H9 (cell line): ENCODE measurements around the gene KEAP1. TPM values are rescaled to one million over a fixed set of nuclear protein-coding genes. Genes with fewer than 3 reads are reported as not detected.

Source experiments
- DNase-seq: peaks from one replicate; pipeline ENCODE4 v3.0.0-alpha.2; 2017
- H2AFZ ChIP-seq: one replicate; pipeline ENCODE4 v1.6.1; 2013; ENCODE audit warnings: mild to moderate bottlenecking, low read length, control low read depth, moderate library complexity
- H2AK5ac ChIP-seq: 2 replicates; pipeline ENCODE4 v1.6.1; 2013; ENCODE audit warnings: low read length, control low read depth, mixed read lengths; ENCODE audit not compliant: insufficient read length
- H2BK120ac ChIP-seq: one replicate; pipeline ENCODE4 v1.6.1; 2013; ENCODE audit warnings: low read depth, mild to moderate bottlenecking, low read length, control low read depth, inconsistent platforms; ENCODE audit not compliant: poor library complexity, severe bottlenecking
- H2BK12ac ChIP-seq: 2 replicates; pipeline ENCODE4 v1.6.1; 2013; ENCODE audit warnings: low read length, control low read depth, mixed read lengths, low read depth; ENCODE audit not compliant: insufficient read length
- H2BK15ac ChIP-seq: 2 replicates; pipeline ENCODE4 v1.6.1; 2013; ENCODE audit warnings: low read depth, low read length, control low read depth
- H2BK20ac ChIP-seq: one replicate; pipeline ENCODE4 v1.6.1; 2013; ENCODE audit warnings: low read depth, mild to moderate bottlenecking, low read length, control low read depth, inconsistent platforms; ENCODE audit not compliant: poor library complexity, severe bottlenecking
- H2BK5ac ChIP-seq: 2 replicates; pipeline ENCODE4 v1.6.1; 2013; ENCODE audit warnings: low read length, control low read depth, mixed read lengths; ENCODE audit not compliant: insufficient read length
- H3K14ac ChIP-seq: 2 replicates; pipeline ENCODE4 v1.6.1; 2013; ENCODE audit warnings: low read length, control low read depth; ENCODE audit not compliant: insufficient read depth
- H3K18ac ChIP-seq: 2 replicates; pipeline ENCODE4 v1.6.1; 2013; ENCODE audit warnings: low read depth, mild to moderate bottlenecking, mixed read lengths, low read length, control low read depth; ENCODE audit not compliant: insufficient read length
- H3K23ac ChIP-seq: 2 replicates; pipeline ENCODE4 v1.6.1; 2013; ENCODE audit warnings: low read length, control low read depth, mixed read lengths, low read depth; ENCODE audit not compliant: insufficient read length
- H3K23me2 ChIP-seq: 2 replicates; pipeline ENCODE4 v1.6.1; 2013; ENCODE audit warnings: low read depth, mild to moderate bottlenecking, mixed read lengths, low read length, control low read depth; ENCODE audit not compliant: insufficient read length, poor library complexity, severe bottlenecking
- H3K27ac ChIP-seq: 2 replicates; pipeline ENCODE4 v1.5.1; 2013; ENCODE audit warnings: low read length, control low read depth, mixed read lengths, low read depth; ENCODE audit not compliant: insufficient read length
- H3K27me3 ChIP-seq: 2 replicates; pipeline ENCODE4 v1.6.1; 2013; ENCODE audit warnings: low read length, control low read depth, inconsistent platforms; ENCODE audit not compliant: insufficient read depth
- H3K4ac ChIP-seq: 2 replicates; pipeline ENCODE4 v1.6.1; 2013; ENCODE audit warnings: low read depth, mild to moderate bottlenecking, control low read depth, inconsistent platforms, low read length, moderate library complexity
- H3K4me1 ChIP-seq: 2 replicates; pipeline ENCODE4 v1.6.1; 2013; ENCODE audit warnings: low read length, control low read depth, inconsistent platforms; ENCODE audit not compliant: insufficient read depth
- H3K4me2 ChIP-seq: 2 replicates; pipeline ENCODE4 v1.6.1; 2013; ENCODE audit warnings: low read length, control low read depth, mixed read lengths; ENCODE audit not compliant: insufficient read length, insufficient read depth
- H3K56ac ChIP-seq: 2 replicates; pipeline ENCODE4 v1.6.1; 2013; ENCODE audit warnings: low read depth, mild to moderate bottlenecking, mixed read lengths, low read length, control low read depth; ENCODE audit not compliant: insufficient read length
- H3K79me1 ChIP-seq: 2 replicates; pipeline ENCODE4 v1.6.1; 2013; ENCODE audit warnings: low read depth, mild to moderate bottlenecking, moderate library complexity, low read length, control low read depth, inconsistent platforms; ENCODE audit not compliant: insufficient read depth, poor library complexity, severe bottlenecking
- H3K79me2 ChIP-seq: 2 replicates; pipeline ENCODE4 v1.6.1; 2013; ENCODE audit warnings: low read length, control low read depth, inconsistent platforms; ENCODE audit not compliant: insufficient read depth
- H3K9ac ChIP-seq: 2 replicates; pipeline ENCODE4 v1.6.1; 2013; ENCODE audit warnings: low read length, control low read depth, mixed read lengths; ENCODE audit not compliant: insufficient read length; ENCODE audit errors: extremely low read depth
- H3K9me3 ChIP-seq: one replicate; pipeline ENCODE4 v1.6.1; 2013; ENCODE audit warnings: low read depth, low read length, inconsistent platforms; ENCODE audit not compliant: control insufficient read depth
- H3T11ph ChIP-seq: one replicate; pipeline ENCODE4 v1.6.1; 2013; ENCODE audit warnings: mild to moderate bottlenecking, low read length, control low read depth, inconsistent platforms
- H4K20me1 ChIP-seq: one replicate; pipeline ENCODE4 v1.6.1; 2013; ENCODE audit not compliant: control insufficient read depth, insufficient read length, insufficient read depth
- H4K5ac ChIP-seq: 2 replicates; pipeline ENCODE4 v1.6.1; 2013; ENCODE audit warnings: low read depth, mild to moderate bottlenecking, mixed read lengths, low read length, control low read depth; ENCODE audit not compliant: insufficient read length
- H4K8ac ChIP-seq: replicated peaks from 2 replicates; pipeline ENCODE4 v1.6.1; 2013; ENCODE audit warnings: low read length, control low read depth, mixed read lengths, low read depth; ENCODE audit not compliant: insufficient read length
- H4K91ac ChIP-seq: 2 replicates; pipeline ENCODE4 v1.6.1; 2013; ENCODE audit warnings: low read depth, mild to moderate bottlenecking, moderate library complexity, mixed read lengths, low read length, control low read depth; ENCODE audit not compliant: insufficient read length
- H3K27ac Mint-ChIP-seq, 3 experiments: 2 replicates in 2 of 3; 3 replicates in 1 of 3; pipeline ENCODE4 v1.8.0; 2020 to 2021; ENCODE audit warnings: mixed read lengths in 3 of 3, mild to moderate bottlenecking in 1 of 3, moderate library complexity in 1 of 3
- H3K27me3 Mint-ChIP-seq: 2 replicates; pipeline ENCODE4 v1.8.0; 2021; ENCODE audit warnings: low read depth, mild to moderate bottlenecking, moderate library complexity, mixed read lengths
- H3K36me3 Mint-ChIP-seq, 3 experiments: 2 replicates in 2 of 3; 3 replicates in 1 of 3; pipeline ENCODE4 v1.8.0; 2020 to 2021; ENCODE audit warnings: low read depth in 3 of 3, mixed read lengths in 3 of 3; ENCODE audit not compliant: insufficient read depth in 1 of 3
- H3K4me1 Mint-ChIP-seq, 2 experiments: 2 replicates each; pipeline ENCODE4 v1.8.0; 2020; ENCODE audit warnings: mixed read lengths in 2 of 2
- H3K4me3 Mint-ChIP-seq, 2 experiments: 2 replicates in 1 of 2; 3 replicates in 1 of 2; pipeline ENCODE4 v1.8.0; 2020 to 2021; ENCODE audit warnings: mild to moderate bottlenecking in 2 of 2, mixed read lengths in 2 of 2, moderate library complexity in 1 of 2
- H3K9me3 Mint-ChIP-seq, 2 experiments: 2 replicates in 1 of 2; 3 replicates in 1 of 2; pipeline ENCODE4 v1.8.0; 2020; ENCODE audit warnings: mild to moderate bottlenecking in 2 of 2, mixed read lengths in 2 of 2, moderate library complexity in 1 of 2
- WGBS: extraction: QIAGEN DNeasy Blood & Tissue Kit; methylation state at CpG from one replicate; pipeline ENCODE4 v1.1.7; 2013; ENCODE audit warnings: missing lambda C conversion rate, low lambda C conversion rate, mixed read lengths; ENCODE audit not compliant: insufficient read length; ENCODE audit errors: extremely low coverage; 5-methylcytosine and 5-hydroxymethylcytosine counted together
- total RNA-seq: library from RNA; stranded (reverse); gene quantifications from 2 replicates; pipeline ENCODE4 v1.2.1, GENCODE V29; 2021
- TF ChIP-seq, protein P1 (sequence below): fragments of 200-600 bp; sonication (generic); conservative IDR thresholded peaks from 3 replicates; pipeline ENCODE4 v1.8.0; 2021; ENCODE audit warnings: antibody characterized with exemption, mild to moderate bottlenecking

KEAP1 gene
- total RNA-seq, 1 experiment from 2014 or later: 88.7 TPM

DNA sequence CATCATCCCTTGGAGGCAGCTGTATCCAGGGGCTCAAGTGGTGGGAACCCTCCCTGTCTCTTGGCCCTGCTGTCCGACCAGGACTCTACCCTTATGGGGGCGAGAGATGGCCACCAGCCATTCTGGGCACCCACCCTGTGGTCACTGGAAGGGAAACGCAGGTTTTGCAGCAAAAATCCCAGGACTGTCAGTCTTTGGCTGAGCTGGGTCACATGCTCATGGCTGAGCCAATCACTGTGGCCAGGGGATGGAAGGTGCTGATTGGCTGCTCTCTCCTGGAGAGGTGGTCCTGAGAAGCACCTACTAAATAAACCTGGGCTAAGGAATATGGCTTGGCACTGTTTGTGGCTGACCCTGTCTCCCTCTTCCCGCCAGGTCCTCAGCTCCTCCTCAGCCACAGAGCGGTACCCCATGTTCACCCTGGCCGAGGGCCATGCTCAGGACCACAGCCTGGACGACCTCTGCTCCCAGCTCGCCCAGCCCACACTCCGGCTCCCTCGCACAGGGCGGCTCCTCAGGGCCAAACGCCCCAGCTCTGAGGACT, 49.4 kb upstream of the KEAP1 start:
- H4K20me1 ChIP-seq: no peaks in the 10 kb centered on the region
- H3K27ac ChIP-seq: no peak overlapping the region
- H3T11ph ChIP-seq: no peak overlapping the region
- H3K36me3 Mint-ChIP-seq: peaks cover 34 to 88% (median 73%) of the 10 kb centered on the region in 3 experiments; a peak in 6 of 7 replicates
- H3K4me1 Mint-ChIP-seq: no peaks in the 10 kb centered on the region
- no peak overlapping the region for H3K4me3 Mint-ChIP-seq
- no peaks in the 10 kb centered on the region for H3K79me1 ChIP-seq
- no peaks in the 10 kb centered on the region for H3K9me3 Mint-ChIP-seq
- no peak overlapping the region for H3K4me2 ChIP-seq
- H2BK5ac ChIP-seq: no peak overlapping the region
- H2AK5ac ChIP-seq: no peak overlapping the region
- no peak overlapping the region for H4K91ac ChIP-seq
- H3K4ac ChIP-seq: no peak overlapping the region
- no peak overlapping the region for H2BK20ac ChIP-seq
- H4K8ac ChIP-seq: no peak overlapping the region
- H3K79me2 ChIP-seq: no peaks in the 10 kb centered on the region
- H4K5ac ChIP-seq: peak overlapping the region; percentile 27
- no peak overlapping the region for H3K9ac ChIP-seq
- no peak overlapping the region for H3K23ac ChIP-seq
- WGBS: no CpG with 5 or more reads among the region's 12 CpGs
- no peak overlapping the region for H2BK12ac ChIP-seq
- TF ChIP-seq, protein P1, sequence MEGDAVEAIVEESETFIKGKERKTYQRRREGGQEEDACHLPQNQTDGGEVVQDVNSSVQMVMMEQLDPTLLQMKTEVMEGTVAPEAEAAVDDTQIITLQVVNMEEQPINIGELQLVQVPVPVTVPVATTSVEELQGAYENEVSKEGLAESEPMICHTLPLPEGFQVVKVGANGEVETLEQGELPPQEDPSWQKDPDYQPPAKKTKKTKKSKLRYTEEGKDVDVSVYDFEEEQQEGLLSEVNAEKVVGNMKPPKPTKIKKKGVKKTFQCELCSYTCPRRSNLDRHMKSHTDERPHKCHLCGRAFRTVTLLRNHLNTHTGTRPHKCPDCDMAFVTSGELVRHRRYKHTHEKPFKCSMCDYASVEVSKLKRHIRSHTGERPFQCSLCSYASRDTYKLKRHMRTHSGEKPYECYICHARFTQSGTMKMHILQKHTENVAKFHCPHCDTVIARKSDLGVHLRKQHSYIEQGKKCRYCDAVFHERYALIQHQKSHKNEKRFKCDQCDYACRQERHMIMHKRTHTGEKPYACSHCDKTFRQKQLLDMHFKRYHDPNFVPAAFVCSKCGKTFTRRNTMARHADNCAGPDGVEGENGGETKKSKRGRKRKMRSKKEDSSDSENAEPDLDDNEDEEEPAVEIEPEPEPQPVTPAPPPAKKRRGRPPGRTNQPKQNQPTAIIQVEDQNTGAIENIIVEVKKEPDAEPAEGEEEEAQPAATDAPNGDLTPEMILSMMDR: no peak
- peak; percentile 85 for DNase-seq
- no peaks in the 10 kb centered on the region for H3K4me1 ChIP-seq
- no peaks in the 10 kb centered on the region for H3K27me3 Mint-ChIP-seq
- peak overlapping the region; percentile 28 for H3K56ac ChIP-seq
- no peak overlapping the region for H2BK120ac ChIP-seq
- H3K18ac ChIP-seq: no peak overlapping the region
- H3K27ac Mint-ChIP-seq: no peak overlapping the region; a peak in 3 of 7 replicates
- no peak overlapping the region; the same call in 1 of the 2 replicates for H3K14ac ChIP-seq
- no peaks in the 10 kb centered on the region for H3K27me3 ChIP-seq
- no peak overlapping the region for H2BK15ac ChIP-seq
- H3K9me3 ChIP-seq: no peaks in the 10 kb centered on the region
- H3K23me2 ChIP-seq: no peaks in the 10 kb centered on the region
- H2AFZ ChIP-seq: no peak overlapping the region
